Measurements from ENCODE around the gene SPTAN1.

DNA sequence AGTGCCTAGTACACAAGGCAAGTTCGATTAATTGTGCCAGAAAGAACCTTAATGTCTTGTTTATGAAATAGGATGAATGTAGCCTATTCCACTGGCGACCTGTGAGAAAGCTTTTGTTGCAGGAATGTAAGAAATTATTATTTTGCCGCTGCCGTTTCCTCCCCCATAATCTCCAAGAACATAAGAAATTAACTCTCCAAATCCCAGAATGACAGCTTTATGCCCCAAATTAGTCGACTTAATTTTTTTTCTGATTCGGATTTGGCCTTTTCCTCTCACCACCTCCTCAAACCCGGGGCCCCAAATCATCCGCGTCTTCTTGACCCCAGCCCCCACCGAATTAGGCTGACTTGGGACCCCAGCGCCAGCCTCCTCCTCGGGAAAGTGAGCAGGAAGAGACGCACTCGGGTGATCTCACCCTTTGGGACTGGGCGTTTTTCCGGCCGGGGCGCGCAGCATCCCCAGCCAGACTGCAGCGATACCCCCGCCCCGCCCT lies 682 bp upstream of the SPTAN1 start:
- TF ChIP-seq POLR2A (IDR thresholded peaks at IDR 0.05) = no peak
- TF ChIP-seq, protein P1, sequence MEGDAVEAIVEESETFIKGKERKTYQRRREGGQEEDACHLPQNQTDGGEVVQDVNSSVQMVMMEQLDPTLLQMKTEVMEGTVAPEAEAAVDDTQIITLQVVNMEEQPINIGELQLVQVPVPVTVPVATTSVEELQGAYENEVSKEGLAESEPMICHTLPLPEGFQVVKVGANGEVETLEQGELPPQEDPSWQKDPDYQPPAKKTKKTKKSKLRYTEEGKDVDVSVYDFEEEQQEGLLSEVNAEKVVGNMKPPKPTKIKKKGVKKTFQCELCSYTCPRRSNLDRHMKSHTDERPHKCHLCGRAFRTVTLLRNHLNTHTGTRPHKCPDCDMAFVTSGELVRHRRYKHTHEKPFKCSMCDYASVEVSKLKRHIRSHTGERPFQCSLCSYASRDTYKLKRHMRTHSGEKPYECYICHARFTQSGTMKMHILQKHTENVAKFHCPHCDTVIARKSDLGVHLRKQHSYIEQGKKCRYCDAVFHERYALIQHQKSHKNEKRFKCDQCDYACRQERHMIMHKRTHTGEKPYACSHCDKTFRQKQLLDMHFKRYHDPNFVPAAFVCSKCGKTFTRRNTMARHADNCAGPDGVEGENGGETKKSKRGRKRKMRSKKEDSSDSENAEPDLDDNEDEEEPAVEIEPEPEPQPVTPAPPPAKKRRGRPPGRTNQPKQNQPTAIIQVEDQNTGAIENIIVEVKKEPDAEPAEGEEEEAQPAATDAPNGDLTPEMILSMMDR (IDR thresholded peaks at IDR 0.05) = no peak
